Suprapubic skin (tissue), 4 donors: ENCODE data around the gene HELLS.
"Not testable (repeated sequence)": the region's sequence is repeated elsewhere in the genome, so short reads cannot be mapped to it uniquely, and the experiment has no call there.

Experiments used
- CTCF ChIP-seq, 2 donors: fragments of 200-600 bp in 1 of 2; fragments of 450-650 bp in 1 of 2; sonication (generic) in 1 of 2; IDR thresholded peaks; one replicate each; pipeline ENCODE4 v1.5.1; 2016 to 2019; ENCODE audit warnings: antibody characterized with exemption in 2 of 2, mild to moderate bottlenecking in 1 of 2, moderate library complexity in 1 of 2
- EP300 ChIP-seq: sonication (generic); formaldehyde crosslinking; IDR thresholded peaks from one replicate; pipeline ENCODE4 v1.6.1; 2017; ENCODE audit warnings: antibody characterized with exemption
- POLR2AphosphoS5 ChIP-seq, 3 donors: sonication (generic); formaldehyde crosslinking; IDR thresholded peaks; one replicate each; pipeline ENCODE4 v1.6.1; 2017; ENCODE audit warnings: antibody characterized with exemption in 3 of 3

GRCh38 chr10:94638097-94638496 lies 92.5 kb downstream of the HELLS start:
- not testable (repeated sequence) for TF ChIP-seq CTCF (IDR thresholded peaks at IDR 0.05); POLR2AphosphoS5 (IDR thresholded peaks at IDR 0.05); EP300
